ENCODE measurements around the gene VAMP7.
A peak's percentile ranks its signal among the peaks of the same experiment; 100 is the strongest.
"Not testable (repeated sequence)": the region's sequence is repeated elsewhere in the genome, so short reads cannot be mapped to it uniquely, and the experiment has no call there.

The VAMP7 gene, protein sequence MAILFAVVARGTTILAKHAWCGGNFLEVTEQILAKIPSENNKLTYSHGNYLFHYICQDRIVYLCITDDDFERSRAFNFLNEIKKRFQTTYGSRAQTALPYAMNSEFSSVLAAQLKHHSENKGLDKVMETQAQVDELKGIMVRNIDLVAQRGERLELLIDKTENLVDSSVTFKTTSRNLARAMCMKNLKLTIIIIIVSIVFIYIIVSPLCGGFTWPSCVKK

DNA sequence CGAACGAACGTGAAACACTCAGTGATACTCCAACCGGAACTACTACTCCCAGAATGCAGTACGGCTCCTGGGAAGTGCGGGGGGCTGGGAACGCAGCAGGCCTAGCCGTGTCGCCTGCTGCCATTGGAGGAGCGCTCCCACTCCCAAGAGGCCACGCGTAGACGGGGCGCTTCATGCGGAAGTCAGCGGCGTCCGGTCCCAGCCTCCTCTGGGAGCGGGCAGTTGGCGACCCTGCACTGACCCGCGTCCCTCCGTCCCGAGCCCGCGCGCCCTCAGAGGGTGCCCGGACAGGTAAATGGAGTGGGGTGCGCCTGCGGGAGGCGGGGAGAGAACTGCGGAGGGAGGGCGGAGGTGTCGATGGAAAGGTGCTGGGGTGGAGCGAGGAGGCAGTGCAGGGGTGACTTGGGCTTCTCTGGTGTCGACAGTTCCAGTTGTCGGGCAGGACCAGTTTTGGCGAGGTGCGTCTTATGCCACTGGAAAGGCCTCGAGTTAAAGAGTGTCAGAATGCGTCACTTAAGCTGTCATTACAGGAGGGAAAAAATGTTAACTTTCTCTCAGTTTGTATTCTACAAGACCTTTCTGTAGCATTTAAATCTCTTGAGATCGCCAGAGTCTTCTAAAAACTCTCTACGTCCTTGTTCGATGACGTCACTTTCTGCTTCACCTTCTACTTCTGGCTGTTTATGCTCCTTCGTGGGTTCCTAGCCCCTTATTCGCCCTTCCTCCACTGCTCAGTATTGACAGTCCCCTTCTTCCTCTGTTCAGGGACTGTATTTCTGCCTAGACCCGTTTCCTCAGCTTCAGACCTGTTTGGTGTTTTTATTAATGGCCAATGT lies at the start of gene VAMP7:
TSS of gene VAMP7 (plus strand) at position 188 of the 836 bp plus-strand sequence. CDS start 8,122 bp downstream, outside the sequence.
- peak; percentile 40 to 60 for DNase-seq

DNA sequence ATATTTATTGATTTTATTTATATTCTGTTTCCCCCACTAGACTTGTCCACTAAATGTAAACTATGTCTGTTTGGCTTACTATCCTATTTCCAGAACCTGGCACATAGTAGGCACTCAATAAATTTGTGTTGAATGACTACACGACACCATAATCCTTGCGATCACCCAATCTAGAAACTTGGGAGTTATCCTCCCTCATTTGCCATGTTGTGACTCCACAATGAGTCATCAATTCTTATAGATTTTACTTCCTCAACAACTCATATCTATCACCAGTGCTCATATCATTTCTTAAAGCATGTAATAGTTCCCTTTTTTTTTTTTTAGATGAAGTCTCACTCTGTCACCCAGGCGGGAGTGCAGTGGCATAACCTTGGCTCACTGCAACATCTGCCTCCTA lies 39.9 kb upstream of the VAMP7 start:
- DNase-seq = no peak

GRCh38 chrX:155851786-155852185 lies 29.4 kb upstream of the VAMP7 start:
- DNase-seq = not testable (repeated sequence)

DNA sequence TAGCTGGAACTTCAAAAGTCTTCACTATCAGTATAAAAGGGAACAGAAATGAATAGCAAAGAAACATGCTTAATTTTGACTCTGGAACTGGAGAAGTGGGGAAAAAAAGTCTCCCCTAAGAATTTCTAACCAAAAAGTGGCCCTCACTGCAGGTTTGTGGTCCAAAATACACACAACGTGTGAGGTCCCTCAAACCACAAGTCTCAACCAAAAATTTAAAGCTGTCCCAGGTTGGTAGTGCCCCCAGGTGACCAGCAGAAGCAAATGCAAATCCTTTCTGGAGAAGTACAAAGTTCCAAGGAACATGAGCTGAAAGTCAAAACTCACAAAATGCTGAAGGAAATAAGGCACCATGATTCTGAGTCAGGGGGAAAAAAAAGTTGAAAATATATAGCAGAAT lies 23.6 kb upstream of the VAMP7 start:
- DNase-seq = no peak

DNA sequence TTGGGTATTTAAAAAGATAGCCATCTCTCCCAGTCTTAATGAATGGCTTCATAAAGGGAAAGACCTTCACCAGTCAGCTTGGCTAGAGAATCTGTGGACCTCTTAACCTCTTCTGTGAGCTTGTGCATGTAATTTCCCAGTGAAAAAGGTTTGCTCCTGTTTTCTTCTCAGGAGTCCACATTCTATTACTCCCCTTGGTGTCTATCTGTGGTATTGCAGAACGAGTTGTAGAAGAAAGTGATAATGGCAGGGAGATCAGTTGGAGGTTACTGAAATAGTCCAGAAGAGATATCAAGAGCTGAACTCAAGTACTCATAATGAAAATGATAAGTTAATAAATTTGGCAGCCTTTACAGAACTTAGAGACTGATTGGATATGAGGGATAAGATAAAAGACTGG lies 16.5 kb upstream of the VAMP7 start:
- DNase-seq = no peak

- no peak for DNase-seq
Measured at GRCh38 chrX:155865193-155865592, 16.0 kb upstream of the VAMP7 start.

- DNase-seq = no peak
Measured at GRCh38 chrX:155867821-155868220, 13.3 kb upstream of the VAMP7 start.

DNA sequence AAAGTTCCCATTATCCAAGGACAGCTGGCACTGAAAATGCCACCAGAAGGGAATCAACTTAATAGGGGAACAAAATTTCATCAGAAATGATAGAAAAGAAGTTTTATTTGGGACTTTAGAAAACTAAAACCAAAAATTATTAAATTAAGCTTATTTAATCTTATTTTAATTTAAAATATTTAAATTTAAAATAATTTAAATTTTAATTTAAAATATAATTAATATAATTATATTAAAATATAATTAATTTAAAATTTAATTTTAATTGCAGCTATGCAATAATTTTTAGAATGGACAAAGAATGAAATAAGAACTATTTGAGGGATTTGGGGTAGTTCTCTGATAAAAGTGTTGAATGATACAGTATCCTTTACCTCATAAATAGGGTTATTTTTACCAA lies 10.2 kb upstream of the VAMP7 start:
- DNase-seq = no peak

- no peak for DNase-seq
Measured at GRCh38 chrX:155871934-155872333, 9.2 kb upstream of the VAMP7 start.

GRCh38 chrX:155873188-155873587 lies 8.0 kb upstream of the VAMP7 start:
- DNase-seq = no peak

GRCh38 chrX:155874571-155875244 lies 6.4 kb upstream of the VAMP7 start:
- DNase-seq = no peak

GRCh38 chrX:155876704-155877103 lies 4.4 kb upstream of the VAMP7 start:
- no peak for DNase-seq

DNA sequence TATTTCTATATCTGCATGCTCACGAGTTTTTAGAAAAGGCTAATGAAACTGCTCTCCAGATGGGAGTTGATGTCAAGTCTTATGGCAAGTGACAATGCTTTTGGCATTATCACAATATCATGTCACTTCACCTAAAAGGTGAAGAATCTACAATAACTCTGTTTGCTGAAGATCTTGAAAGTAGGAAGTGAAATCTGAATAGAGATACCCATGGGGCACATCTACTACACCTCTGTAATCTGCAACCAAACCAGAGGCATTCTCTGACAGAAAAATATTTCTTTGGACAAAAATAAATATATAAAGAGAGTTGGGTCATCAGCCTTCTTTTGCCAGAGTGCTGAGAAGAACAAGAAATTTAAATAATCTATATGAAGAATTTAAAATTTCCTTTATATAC lies 3.9 kb upstream of the VAMP7 start:
- no peak for DNase-seq

GRCh38 chrX:155880586-155881157 lies 473 bp upstream of the VAMP7 start:
- no peak for DNase-seq

GRCh38 chrX:155886409-155886808 lies 5.3 kb downstream of the VAMP7 start:
- no peak for DNase-seq

- no peak for DNase-seq
Measured at GRCh38 chrX:155888139-155888538, 7.0 kb downstream of the VAMP7 start.

DNA sequence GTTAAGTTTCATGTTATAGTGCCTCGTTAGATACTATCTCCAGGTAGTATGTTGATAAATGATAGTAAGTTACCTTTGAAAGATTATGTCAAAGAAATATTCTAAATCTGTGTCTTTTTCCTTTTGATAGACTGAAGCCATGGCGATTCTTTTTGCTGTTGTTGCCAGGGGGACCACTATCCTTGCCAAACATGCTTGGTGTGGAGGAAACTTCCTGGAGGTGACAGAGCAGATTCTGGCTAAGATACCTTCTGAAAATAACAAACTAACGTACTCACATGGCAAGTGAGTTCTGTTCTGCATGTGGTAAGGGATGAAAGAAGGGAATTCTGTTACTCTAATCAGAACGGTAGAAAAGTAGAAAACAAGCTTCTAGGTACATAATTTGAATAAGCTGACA lies 8.2 kb downstream of the VAMP7 start:
- DNase-seq = no peak

DNA sequence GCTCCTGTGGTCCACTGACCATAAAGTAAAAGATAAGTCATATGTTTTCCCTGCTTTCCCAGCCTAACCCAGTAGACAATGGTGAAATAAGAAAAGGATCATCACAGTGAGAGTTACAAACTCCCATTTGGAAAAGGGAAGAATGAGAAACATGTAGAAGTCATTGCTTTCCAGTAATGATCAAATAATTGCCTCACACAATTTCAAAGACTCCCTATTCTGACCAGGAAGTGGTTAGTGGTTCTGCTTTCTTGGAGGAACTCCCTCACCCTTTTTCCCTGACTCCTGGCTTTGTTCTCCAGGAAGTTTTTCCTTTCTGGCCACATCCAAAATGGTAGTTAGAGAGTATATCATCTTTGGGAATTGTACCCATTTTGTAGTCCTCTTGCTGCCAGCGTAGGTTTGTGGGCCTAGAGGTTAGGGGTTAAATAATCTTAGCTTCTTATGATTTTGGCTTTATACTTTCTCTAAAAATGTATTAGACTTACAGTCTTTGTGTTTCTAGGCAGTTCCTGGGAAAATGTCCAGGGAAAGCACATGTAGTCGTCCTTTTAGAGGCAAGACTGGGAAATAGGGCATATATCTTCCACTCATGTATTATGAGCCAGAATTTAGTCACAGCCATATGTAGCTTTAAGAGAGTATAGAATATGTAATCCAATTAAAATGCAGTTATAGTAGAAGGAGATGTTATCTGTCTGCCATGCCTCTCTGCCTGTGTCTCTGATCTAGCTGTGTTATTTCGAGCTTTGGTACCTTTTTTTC lies 10.5 kb downstream of the VAMP7 start:
- DNase-seq = no peak

- no peak for DNase-seq
Measured at GRCh38 chrX:155893521-155893920, 12.4 kb downstream of the VAMP7 start.

GRCh38 chrX:155896512-155896911 lies 15.4 kb downstream of the VAMP7 start:
- no peak for DNase-seq

- DNase-seq = no peak
Measured at GRCh38 chrX:155899366-155899765, 18.2 kb downstream of the VAMP7 start.

DNA sequence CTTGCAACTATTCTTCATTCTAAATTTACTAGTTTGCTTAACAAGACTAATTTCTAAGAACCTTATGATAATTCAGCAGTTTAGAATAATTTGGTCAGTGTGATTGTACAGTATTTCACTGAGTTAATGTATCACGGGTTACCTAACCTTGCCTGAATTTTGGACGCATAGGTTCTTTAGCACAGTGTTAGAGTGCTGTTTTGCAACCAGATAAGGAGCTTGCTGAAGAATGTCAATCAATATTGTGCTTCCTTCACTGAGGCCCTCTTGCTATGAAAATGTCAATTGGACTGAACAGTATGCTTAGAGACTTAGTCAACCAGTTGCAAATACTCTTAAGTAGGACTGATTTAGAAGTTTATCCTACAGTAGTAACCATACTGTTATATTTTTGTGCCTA lies 19.6 kb downstream of the VAMP7 start:
- DNase-seq = no peak

- not testable (repeated sequence) for DNase-seq
Measured at GRCh38 chrX:155907661-155908060, 26.5 kb downstream of the VAMP7 start.
